ENCODE data around the gene SLC5A11. TPM values are rescaled to one million over a fixed set of nuclear protein-coding genes. Genes with fewer than 3 reads are reported as not detected.

Gene SLC5A11
- total RNA-seq, 1 donor from 2014 or later = not detected

GRCh38 chr16:24833352-24833751 is 12.4 kb upstream of the SLC5A11 start:
- no peak overlapping the region for H3K4me3 Mint-ChIP-seq (ENCODE audit: unreplicated experiment)
- DNase-seq (ENCODE audit: low spot score) = no peak
- H3K27ac Mint-ChIP-seq (ENCODE audit: unreplicated experiment) = no peak overlapping the region
- no peaks in the 10 kb centered on the region for H3K4me1 Mint-ChIP-seq (ENCODE audit: unreplicated experiment)
- no peaks in the 10 kb centered on the region for H3K36me3 Mint-ChIP-seq (ENCODE audit: low read depth, unreplicated experiment)
- TF ChIP-seq, protein P1, sequence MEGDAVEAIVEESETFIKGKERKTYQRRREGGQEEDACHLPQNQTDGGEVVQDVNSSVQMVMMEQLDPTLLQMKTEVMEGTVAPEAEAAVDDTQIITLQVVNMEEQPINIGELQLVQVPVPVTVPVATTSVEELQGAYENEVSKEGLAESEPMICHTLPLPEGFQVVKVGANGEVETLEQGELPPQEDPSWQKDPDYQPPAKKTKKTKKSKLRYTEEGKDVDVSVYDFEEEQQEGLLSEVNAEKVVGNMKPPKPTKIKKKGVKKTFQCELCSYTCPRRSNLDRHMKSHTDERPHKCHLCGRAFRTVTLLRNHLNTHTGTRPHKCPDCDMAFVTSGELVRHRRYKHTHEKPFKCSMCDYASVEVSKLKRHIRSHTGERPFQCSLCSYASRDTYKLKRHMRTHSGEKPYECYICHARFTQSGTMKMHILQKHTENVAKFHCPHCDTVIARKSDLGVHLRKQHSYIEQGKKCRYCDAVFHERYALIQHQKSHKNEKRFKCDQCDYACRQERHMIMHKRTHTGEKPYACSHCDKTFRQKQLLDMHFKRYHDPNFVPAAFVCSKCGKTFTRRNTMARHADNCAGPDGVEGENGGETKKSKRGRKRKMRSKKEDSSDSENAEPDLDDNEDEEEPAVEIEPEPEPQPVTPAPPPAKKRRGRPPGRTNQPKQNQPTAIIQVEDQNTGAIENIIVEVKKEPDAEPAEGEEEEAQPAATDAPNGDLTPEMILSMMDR (IDR thresholded peaks at IDR 0.05; ENCODE audit: unreplicated experiment) = no peak
- H3K9me3 Mint-ChIP-seq (ENCODE audit: unreplicated experiment) = no peaks in the 10 kb centered on the region
- no peaks in the 10 kb centered on the region for H3K27me3 Mint-ChIP-seq (ENCODE audit: unreplicated experiment)

DNA sequence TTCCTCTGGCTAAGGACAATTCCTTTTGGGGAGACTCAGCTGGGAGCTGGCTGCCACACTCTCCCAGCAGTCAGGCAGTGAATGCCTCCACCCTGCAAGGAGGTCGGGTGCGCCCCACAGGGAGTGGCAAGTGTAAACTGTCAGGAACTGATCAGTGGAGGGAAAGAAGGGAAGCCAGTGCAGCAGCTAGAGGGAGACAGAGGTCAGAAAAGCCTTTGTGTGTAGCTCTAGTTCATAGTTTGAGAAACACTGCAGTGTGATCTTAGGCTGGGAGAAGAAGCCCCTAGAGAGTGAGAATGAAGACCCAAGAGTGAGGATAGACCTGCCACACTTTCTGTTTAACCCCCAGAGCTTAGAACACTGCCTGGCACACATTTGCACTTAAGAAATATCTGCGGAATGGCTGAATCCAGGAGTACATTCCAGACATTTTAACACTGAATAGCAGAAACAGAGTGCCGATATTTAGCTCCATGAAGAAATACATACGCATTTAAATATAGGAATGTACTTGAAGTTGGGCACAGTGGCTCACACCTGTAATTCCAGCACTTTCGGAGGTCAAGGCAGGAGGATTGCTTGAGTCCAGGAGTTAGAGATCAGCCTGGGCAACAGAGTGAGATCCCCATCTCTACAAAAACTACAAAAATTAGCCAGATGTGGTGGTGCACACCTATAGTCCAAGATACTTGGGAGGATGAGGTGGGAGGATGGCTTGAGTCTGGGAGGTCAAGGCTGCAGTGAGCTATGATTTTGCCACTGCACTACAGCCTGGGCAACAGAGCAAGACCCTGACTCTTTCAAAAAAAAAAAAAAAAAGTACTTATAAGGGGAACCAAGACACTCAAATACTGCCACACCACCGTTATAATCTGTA is 11.1 kb upstream of the SLC5A11 start:
- Mint-ChIP-seq H3K9me3 (ENCODE audit: unreplicated experiment) (no peaks in the 10 kb centered on the region), H3K4me3 (ENCODE audit: unreplicated experiment) (no peak overlapping the region), H3K27ac (ENCODE audit: unreplicated experiment) (no peak overlapping the region), H3K4me1 (ENCODE audit: unreplicated experiment) (no peaks in the 10 kb centered on the region), H3K27me3 (ENCODE audit: unreplicated experiment) (no peaks in the 10 kb centered on the region), H3K36me3 (ENCODE audit: low read depth, unreplicated experiment) (no peaks in the 10 kb centered on the region)
- TF ChIP-seq, protein P1 (IDR thresholded peaks at IDR 0.05; ENCODE audit: unreplicated experiment) = no peak
- DNase-seq (ENCODE audit: low spot score) = peak; percentile 27

- H3K36me3 Mint-ChIP-seq (ENCODE audit: low read depth, unreplicated experiment) = no peaks in the 10 kb centered on the region
- no peaks in the 10 kb centered on the region for H3K27me3 Mint-ChIP-seq (ENCODE audit: unreplicated experiment)
- TF ChIP-seq, protein P1 (IDR thresholded peaks at IDR 0.05; ENCODE audit: unreplicated experiment) = no peak
- no peak overlapping the region for H3K27ac Mint-ChIP-seq (ENCODE audit: unreplicated experiment)
- DNase-seq (ENCODE audit: low spot score) = no peak
- no peaks in the 10 kb centered on the region for H3K9me3 Mint-ChIP-seq (ENCODE audit: unreplicated experiment)
- no peak overlapping the region for H3K4me3 Mint-ChIP-seq (ENCODE audit: unreplicated experiment)
- no peaks in the 10 kb centered on the region for H3K4me1 Mint-ChIP-seq (ENCODE audit: unreplicated experiment)
These were observed 8.9 kb upstream of the SLC5A11 start for GRCh38 chr16:24836836-24837235.

- TF ChIP-seq, protein P1 (IDR thresholded peaks at IDR 0.05; ENCODE audit: unreplicated experiment) = no peak
- no peak overlapping the region for H3K27ac Mint-ChIP-seq (ENCODE audit: unreplicated experiment)
These were observed 7.8 kb upstream of the SLC5A11 start for GRCh38 chr16:24837969-24838368.

GRCh38 chr16:24838554-24839266 is 7.1 kb upstream of the SLC5A11 start:
- TF ChIP-seq, protein P1 (IDR thresholded peaks at IDR 0.05; ENCODE audit: unreplicated experiment) = no peak
- no peak overlapping the region for H3K4me3 Mint-ChIP-seq (ENCODE audit: unreplicated experiment)
- H3K27me3 Mint-ChIP-seq (ENCODE audit: unreplicated experiment) = peaks cover under 1% of the 10 kb centered on the region
- H3K4me1 Mint-ChIP-seq (ENCODE audit: unreplicated experiment) = no peaks in the 10 kb centered on the region
- no peaks in the 10 kb centered on the region for H3K9me3 Mint-ChIP-seq (ENCODE audit: unreplicated experiment)
- H3K27ac Mint-ChIP-seq (ENCODE audit: unreplicated experiment) = no peak overlapping the region
- no peaks in the 10 kb centered on the region for H3K36me3 Mint-ChIP-seq (ENCODE audit: low read depth, unreplicated experiment)
- DNase-seq (ENCODE audit: low spot score) = no peak

More at GRCh38 chr16:24837969-24838368, 7.8 kb upstream of the SLC5A11 start:
- Mint-ChIP-seq H3K27me3 (ENCODE audit: unreplicated experiment) (no peaks in the 10 kb centered on the region), H3K4me1 (ENCODE audit: unreplicated experiment) (no peaks in the 10 kb centered on the region), H3K36me3 (ENCODE audit: low read depth, unreplicated experiment) (no peaks in the 10 kb centered on the region), H3K9me3 (ENCODE audit: unreplicated experiment) (no peaks in the 10 kb centered on the region), H3K4me3 (ENCODE audit: unreplicated experiment) (no peak overlapping the region)
- no peak for DNase-seq (ENCODE audit: low spot score)

All from endothelial cell (in vitro differentiated cells).